Measurements from ENCODE around the gene ZNF497.
"Not testable (repeated sequence)": the region's sequence is repeated elsewhere in the genome, so short reads cannot be mapped to it uniquely, and the experiment has no call there.

The ZNF497 gene

GRCh38 chr19:58311345-58311865 lies 51.1 kb downstream of the ZNF497 start:
- H3K27me3 ChIP-seq (ENCODE audit: low read length), result no peaks in the 10 kb centered on the region
- peaks cover 2% of the 10 kb centered on the region; the same call in 1 of the 2 replicates for H4K20me1 ChIP-seq (ENCODE audit: low read depth, low read length)
- no peak overlapping the region for H3K27ac ChIP-seq (ENCODE audit: low read depth, low read length)
- no peak overlapping the region for H2AFZ ChIP-seq (ENCODE audit: low read depth, low read length, severe bottlenecking)
- TF ChIP-seq CTCF (IDR thresholded peaks at IDR 0.05; ENCODE audit: insufficient read depth, low read length, poor library complexity, severe bottlenecking) (no peak), EZH2phosphoT487 (conservative IDR thresholded peaks at IDR 0.05; ENCODE audit: low read length) (no peak)
- H3K4me2 ChIP-seq (ENCODE audit: low read depth, low read length, poor library complexity, severe bottlenecking), result no peak overlapping the region
- no peak overlapping the region for H3K4me3 ChIP-seq (ENCODE audit: insufficient read depth, low read length, poor library complexity, severe bottlenecking)
- H3K36me3 ChIP-seq (ENCODE audit: low read length), result peaks cover 40% of the 10 kb centered on the region
- no peaks in the 10 kb centered on the region for H3K9me3 ChIP-seq (ENCODE audit: insufficient read depth, low read length)
- no peak overlapping the region for H3K9ac ChIP-seq (ENCODE audit: low read length)
- no peaks in the 10 kb centered on the region for H3F3A ChIP-seq (ENCODE audit: insufficient read depth)
- H3K9me2 ChIP-seq (replicated peaks; ENCODE audit: insufficient read depth, low read length), result no peaks in the 10 kb centered on the region
- peaks cover 30% of the 10 kb centered on the region for H3K79me2 ChIP-seq (ENCODE audit: insufficient read depth, low read length)

GRCh38 chr19:58310685-58311084 lies 51.9 kb downstream of the ZNF497 start:
- H4K20me1 ChIP-seq (ENCODE audit: low read depth, low read length); H3K27me3 ChIP-seq (ENCODE audit: low read length); H3K9me3 ChIP-seq (ENCODE audit: insufficient read depth, low read length); H3K9ac ChIP-seq (ENCODE audit: low read length); H3K4me3 ChIP-seq (ENCODE audit: insufficient read depth, low read length, poor library complexity, severe bottlenecking); H3F3A ChIP-seq (ENCODE audit: insufficient read depth); H3K27ac ChIP-seq (ENCODE audit: low read depth, low read length); H2AFZ ChIP-seq (ENCODE audit: low read depth, low read length, severe bottlenecking); H3K4me2 ChIP-seq (ENCODE audit: low read depth, low read length, poor library complexity, severe bottlenecking); H3K9me2 ChIP-seq (replicated peaks; ENCODE audit: insufficient read depth, low read length): not testable (repeated sequence)
- H3K36me3 ChIP-seq (ENCODE audit: low read length), result peaks cover 42% of the 10 kb centered on the region
- peaks cover 38% of the 10 kb centered on the region for H3K79me2 ChIP-seq (ENCODE audit: insufficient read depth, low read length)

- Histone ChIP-seq H3K4me2 (ENCODE audit: low read depth, low read length, poor library complexity, severe bottlenecking) (no peak overlapping the region), H3K27ac (ENCODE audit: low read depth, low read length) (no peak overlapping the region), H3K79me2 (ENCODE audit: insufficient read depth, low read length) (peaks cover 51% of the 10 kb centered on the region), H3K36me3 (ENCODE audit: low read length) (peaks cover 35% of the 10 kb centered on the region), H2AFZ (ENCODE audit: low read depth, low read length, severe bottlenecking) (no peak overlapping the region), H3F3A (ENCODE audit: insufficient read depth) (peaks cover 8% of the 10 kb centered on the region; the same call in 1 of the 2 replicates), H3K4me3 (ENCODE audit: insufficient read depth, low read length, poor library complexity, severe bottlenecking) (no peak overlapping the region), H3K9me3 (ENCODE audit: insufficient read depth, low read length) (no peaks in the 10 kb centered on the region), H3K9ac (ENCODE audit: low read length) (no peak overlapping the region), H3K9me2 (replicated peaks; ENCODE audit: insufficient read depth, low read length) (no peaks in the 10 kb centered on the region), H3K27me3 (ENCODE audit: low read length) (no peaks in the 10 kb centered on the region), H4K20me1 (ENCODE audit: low read depth, low read length) (peaks cover 2% of the 10 kb centered on the region; the same call in 1 of the 2 replicates)
- no peak for TF ChIP-seq EZH2phosphoT487 (conservative IDR thresholded peaks at IDR 0.05; ENCODE audit: low read length)
- TF ChIP-seq CTCF (IDR thresholded peaks at IDR 0.05; ENCODE audit: insufficient read depth, low read length, poor library complexity, severe bottlenecking), result no peak
These were observed 54.8 kb downstream of the ZNF497 start for GRCh38 chr19:58307736-58308135.

- no peaks in the 10 kb centered on the region for H3K9me2 ChIP-seq (replicated peaks; ENCODE audit: insufficient read depth, low read length)
- H3K27ac ChIP-seq (ENCODE audit: low read depth, low read length), result peak overlapping the region; percentile 32; the same call in 1 of the 2 replicates
- no peaks in the 10 kb centered on the region for H3K27me3 ChIP-seq (ENCODE audit: low read length)
- 0 out of 2 replicates have a peak, but pooled peaks cover 2% of the 10 kb centered on the region for H4K20me1 ChIP-seq (ENCODE audit: low read depth, low read length)
- TF ChIP-seq CTCF (IDR thresholded peaks at IDR 0.05; ENCODE audit: insufficient read depth, low read length, poor library complexity, severe bottlenecking), result no peak
- TF ChIP-seq EZH2phosphoT487 (conservative IDR thresholded peaks at IDR 0.05; ENCODE audit: low read length), result no peak
- H3K79me2 ChIP-seq (ENCODE audit: insufficient read depth, low read length), result peaks cover 41% of the 10 kb centered on the region
- peaks cover 16% of the 10 kb centered on the region for H3F3A ChIP-seq (ENCODE audit: insufficient read depth)
- H3K4me3 ChIP-seq (ENCODE audit: insufficient read depth, low read length, poor library complexity, severe bottlenecking), result peak overlapping the region; percentile 71
- peak overlapping the region; percentile 74 for H3K9ac ChIP-seq (ENCODE audit: low read length)
- no peaks in the 10 kb centered on the region for H3K9me3 ChIP-seq (ENCODE audit: insufficient read depth, low read length)
- peaks cover 24% of the 10 kb centered on the region for H3K36me3 ChIP-seq (ENCODE audit: low read length)
- H3K4me2 ChIP-seq (ENCODE audit: low read depth, low read length, poor library complexity, severe bottlenecking), result peak overlapping the region; percentile 72
- no peak overlapping the region for H2AFZ ChIP-seq (ENCODE audit: low read depth, low read length, severe bottlenecking)
These were observed 56.6 kb downstream of the ZNF497 start for GRCh38 chr19:58305932-58306323.

Measured in SU-DHL-6 (cell line).